ENCODE data around the gene DDX55. TPM values are rescaled to one million over a fixed set of nuclear protein-coding genes. Genes with fewer than 3 reads are reported as not detected.
"Not testable (repeated sequence)": the region's sequence is repeated elsewhere in the genome, so short reads cannot be mapped to it uniquely, and the experiment has no call there.

Gene DDX55
- total and polyA plus RNA-seq, 8 donors = 6.6 to 21.8 (median 11.5) TPM

GRCh38 chr12:123572391-123572790 lies 29.5 kb upstream of the DDX55 start:
- DNase-seq (no peak), FAIRE-seq (no peak), ATAC-seq (no peak)
- H3K36me3 ChIP-seq = no peaks in the 10 kb centered on the region
- H3K27me3 ChIP-seq = no peaks in the 10 kb centered on the region
- no peaks in the 10 kb centered on the region for H3K9me3 ChIP-seq
- no peak overlapping the region for H3K4me3 ChIP-seq
- H3K4me1 ChIP-seq = no peaks in the 10 kb centered on the region
- WGBS, 2 donors = 48 to 53% methylated on average over 2 of the region's 2 CpGs
- TF ChIP-seq, protein P1, sequence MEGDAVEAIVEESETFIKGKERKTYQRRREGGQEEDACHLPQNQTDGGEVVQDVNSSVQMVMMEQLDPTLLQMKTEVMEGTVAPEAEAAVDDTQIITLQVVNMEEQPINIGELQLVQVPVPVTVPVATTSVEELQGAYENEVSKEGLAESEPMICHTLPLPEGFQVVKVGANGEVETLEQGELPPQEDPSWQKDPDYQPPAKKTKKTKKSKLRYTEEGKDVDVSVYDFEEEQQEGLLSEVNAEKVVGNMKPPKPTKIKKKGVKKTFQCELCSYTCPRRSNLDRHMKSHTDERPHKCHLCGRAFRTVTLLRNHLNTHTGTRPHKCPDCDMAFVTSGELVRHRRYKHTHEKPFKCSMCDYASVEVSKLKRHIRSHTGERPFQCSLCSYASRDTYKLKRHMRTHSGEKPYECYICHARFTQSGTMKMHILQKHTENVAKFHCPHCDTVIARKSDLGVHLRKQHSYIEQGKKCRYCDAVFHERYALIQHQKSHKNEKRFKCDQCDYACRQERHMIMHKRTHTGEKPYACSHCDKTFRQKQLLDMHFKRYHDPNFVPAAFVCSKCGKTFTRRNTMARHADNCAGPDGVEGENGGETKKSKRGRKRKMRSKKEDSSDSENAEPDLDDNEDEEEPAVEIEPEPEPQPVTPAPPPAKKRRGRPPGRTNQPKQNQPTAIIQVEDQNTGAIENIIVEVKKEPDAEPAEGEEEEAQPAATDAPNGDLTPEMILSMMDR (IDR thresholded peaks at IDR 0.05) = no peak
- intact Hi-C loops (cut with DNase I) = no loop called here
- H3K27ac ChIP-seq = no peak overlapping the region

DNA sequence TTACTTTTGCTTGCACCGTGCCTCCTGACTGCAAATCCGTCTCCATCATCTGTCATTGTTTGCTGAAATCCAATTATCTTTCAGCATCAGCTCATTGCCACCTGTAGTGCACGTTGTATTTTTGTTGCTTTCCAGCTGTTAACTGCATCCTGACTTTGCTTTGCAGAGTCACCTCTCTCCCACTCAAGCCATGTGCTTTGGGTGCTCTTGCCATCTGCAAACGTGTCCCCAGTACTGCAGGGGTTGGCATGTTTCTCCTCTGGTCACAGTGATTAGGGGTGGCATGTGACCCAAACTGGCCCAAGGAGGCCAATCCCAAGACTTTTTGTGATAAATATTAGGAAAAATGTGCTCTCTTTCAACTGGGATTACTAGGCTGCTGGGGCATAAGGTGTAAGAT lies 28.0 kb upstream of the DDX55 start:
- Histone ChIP-seq H3K36me3 (no peaks in the 10 kb centered on the region), H3K9me3 (no peaks in the 10 kb centered on the region), H3K27me3 (no peaks in the 10 kb centered on the region), H3K4me3 (no peak overlapping the region), H3K4me1 (no peaks in the 10 kb centered on the region), H3K27ac (no peak overlapping the region)
- DNase-seq (no peak), FAIRE-seq (no peak), ATAC-seq (no peak)
- WGBS, 2 donors = 18 to 22% methylated on average over 4 of the region's 4 CpGs
- TF ChIP-seq, protein P1 (IDR thresholded peaks at IDR 0.05) = no peak
- intact Hi-C loops (cut with DNase I) = no loop called here

DNA sequence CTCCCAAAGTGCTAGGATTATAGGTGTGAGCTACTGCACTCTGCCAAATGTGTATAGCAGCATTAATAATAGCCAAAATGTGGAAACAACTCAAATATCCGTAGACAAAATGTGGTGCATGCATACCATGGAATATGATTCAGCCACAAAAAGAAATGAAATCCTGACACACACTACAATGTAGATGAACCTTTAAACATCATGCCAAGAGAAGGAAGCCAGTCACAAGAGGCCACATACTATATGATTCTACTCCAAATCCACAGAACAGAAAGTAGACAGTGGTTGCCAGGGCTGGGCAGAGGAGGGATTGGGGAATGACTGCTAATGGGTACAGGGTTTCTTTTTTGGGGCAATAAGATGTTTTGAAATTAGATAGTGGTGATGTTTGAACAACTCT lies 25.3 kb upstream of the DDX55 start:
- no peak for DNase-seq
- H3K9me3 ChIP-seq = no peaks in the 10 kb centered on the region
- no peaks in the 10 kb centered on the region for H3K36me3 ChIP-seq
- WGBS, 2 donors = 81 to 88% methylated on average over 1 of the region's 1 CpG
- H3K27ac ChIP-seq = no peak overlapping the region
- TF ChIP-seq, protein P1 (IDR thresholded peaks at IDR 0.05) = no peak
- no peak for FAIRE-seq
- no peak overlapping the region for H3K4me3 ChIP-seq
- ATAC-seq = no peak
- intact Hi-C loops (cut with DNase I) = no loop called here
- H3K4me1 ChIP-seq = no peaks in the 10 kb centered on the region
- no peaks in the 10 kb centered on the region for H3K27me3 ChIP-seq

DNA sequence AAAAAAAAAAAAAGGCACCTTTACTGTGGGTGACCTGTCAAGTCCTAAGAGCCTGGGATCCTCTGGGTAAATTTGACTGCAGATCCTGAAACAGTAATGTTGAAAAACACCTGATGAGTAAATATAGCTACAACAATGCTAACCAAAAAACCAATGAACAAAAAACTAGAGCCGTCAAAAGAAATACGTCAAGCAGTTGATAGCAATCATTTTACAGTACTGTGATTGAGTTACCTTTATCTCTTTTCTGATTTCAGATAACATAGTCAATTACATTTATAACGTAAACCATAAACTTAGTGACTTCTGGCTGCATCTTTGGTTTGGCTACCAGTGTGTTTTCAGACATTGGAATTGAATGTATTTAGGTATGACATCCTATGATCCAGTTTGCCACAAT lies 23.7 kb upstream of the DDX55 start:
- Histone ChIP-seq H3K27me3 (no peaks in the 10 kb centered on the region), H3K36me3 (no peaks in the 10 kb centered on the region), H3K27ac (no peak overlapping the region), H3K4me3 (no peak overlapping the region), H3K4me1 (peaks cover 0 to 10% (median 8%) of the 10 kb centered on the region in 3 donors), H3K9me3 (no peaks in the 10 kb centered on the region)
- no peak for ATAC-seq
- intact Hi-C loops (cut with DNase I) = no loop called here
- FAIRE-seq = no peak
- no peak for DNase-seq
- WGBS, 2 donors = 89 to 91% methylated on average over 3 of the region's 3 CpGs
- TF ChIP-seq, protein P1 (IDR thresholded peaks at IDR 0.05) = no peak

- H3K27ac ChIP-seq; DNase-seq; H3K27me3 ChIP-seq; H3K4me3 ChIP-seq; intact Hi-C loops (cut with DNase I); H3K9me3 ChIP-seq; H3K36me3 ChIP-seq; ATAC-seq; FAIRE-seq: not testable (repeated sequence)
- 84 to 89% methylated on average over 4 of the region's 4 CpGs for WGBS, 2 donors
- peaks cover 0 to 10% (median 9%) of the 10 kb centered on the region in 3 donors for H3K4me1 ChIP-seq
Observed at GRCh38 chr12:123578829-123579228, 23.1 kb upstream of the DDX55 start.

Measured in pancreas (tissue), 10 donors.